Peyer's patch (tissue), 4 donors: ENCODE results near the gene CLDN6.

Experiments
- POLR2A ChIP-seq, 2 donors: fragments of 450-650 bp; IDR thresholded peaks; one replicate each; pipeline ENCODE4 v1.5.1; 2017; ENCODE audit warnings: antibody characterized with exemption in 2 of 2, mild to moderate bottlenecking in 2 of 2, moderate library complexity in 2 of 2
- TF ChIP-seq, protein P1 (sequence below), 6 experiments: fragments of 450-650 bp in 4 of 6; fragments of 200-600 bp in 2 of 6; sonication (generic) in 1 of 6; IDR thresholded peaks; one replicate each; pipeline ENCODE4 v1.5.1; 2017 to 2019; ENCODE audit warnings: antibody characterized with exemption in 6 of 6, mild to moderate bottlenecking in 3 of 6, moderate library complexity in 1 of 6

- TF ChIP-seq, protein P1, sequence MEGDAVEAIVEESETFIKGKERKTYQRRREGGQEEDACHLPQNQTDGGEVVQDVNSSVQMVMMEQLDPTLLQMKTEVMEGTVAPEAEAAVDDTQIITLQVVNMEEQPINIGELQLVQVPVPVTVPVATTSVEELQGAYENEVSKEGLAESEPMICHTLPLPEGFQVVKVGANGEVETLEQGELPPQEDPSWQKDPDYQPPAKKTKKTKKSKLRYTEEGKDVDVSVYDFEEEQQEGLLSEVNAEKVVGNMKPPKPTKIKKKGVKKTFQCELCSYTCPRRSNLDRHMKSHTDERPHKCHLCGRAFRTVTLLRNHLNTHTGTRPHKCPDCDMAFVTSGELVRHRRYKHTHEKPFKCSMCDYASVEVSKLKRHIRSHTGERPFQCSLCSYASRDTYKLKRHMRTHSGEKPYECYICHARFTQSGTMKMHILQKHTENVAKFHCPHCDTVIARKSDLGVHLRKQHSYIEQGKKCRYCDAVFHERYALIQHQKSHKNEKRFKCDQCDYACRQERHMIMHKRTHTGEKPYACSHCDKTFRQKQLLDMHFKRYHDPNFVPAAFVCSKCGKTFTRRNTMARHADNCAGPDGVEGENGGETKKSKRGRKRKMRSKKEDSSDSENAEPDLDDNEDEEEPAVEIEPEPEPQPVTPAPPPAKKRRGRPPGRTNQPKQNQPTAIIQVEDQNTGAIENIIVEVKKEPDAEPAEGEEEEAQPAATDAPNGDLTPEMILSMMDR (IDR thresholded peaks at IDR 0.05): no peak
- TF ChIP-seq POLR2A (IDR thresholded peaks at IDR 0.05): no peak
Observed at GRCh38 chr16:3050487-3050886, 32.5 kb upstream of the CLDN6 start.
